GM12873 (cell line): ENCODE results near the gene SNX4.

ENCODE experiments used
- CTCF ChIP-seq: IDR thresholded peaks from 2 replicates; pipeline ENCODE4 v1.5.1; 2012; ENCODE audit warnings: low read depth, mild to moderate bottlenecking, moderate library complexity, low read length, control low read depth; ENCODE audit not compliant: insufficient read depth; ENCODE audit errors: missing control alignments

SNX4 gene

GRCh38 chr3:125435231-125435630 lies 84.8 kb downstream of the SNX4 start:
- TF ChIP-seq CTCF: no peak

GRCh38 chr3:125434582-125435011 lies 85.4 kb downstream of the SNX4 start:
- TF ChIP-seq CTCF: no peak

GRCh38 chr3:125433611-125434041 lies 86.4 kb downstream of the SNX4 start:
- no peak for TF ChIP-seq CTCF

- TF ChIP-seq CTCF: no peak
Measured at GRCh38 chr3:125433091-125433534, 86.9 kb downstream of the SNX4 start.

- TF ChIP-seq CTCF: no peak
Measured at GRCh38 chr3:125431912-125432790, 87.9 kb downstream of the SNX4 start.

- TF ChIP-seq CTCF: no peak
Measured at GRCh38 chr3:125431391-125431790, 88.6 kb downstream of the SNX4 start.

- no peak for TF ChIP-seq CTCF
Measured at GRCh38 chr3:125428216-125428830, 91.7 kb downstream of the SNX4 start.
